ENCODE data around the gene GPR78. TPM values are rescaled to one million over a fixed set of nuclear protein-coding genes. Genes with fewer than 3 reads are reported as not detected.

GPR78 gene
- total RNA-seq, 2 donors from 2014 or later, result 3.7 to 8.1 TPM

- Histone ChIP-seq H3K4me1 (ENCODE audit: control insufficient read depth, insufficient read depth, low read length) (no peaks in the 10 kb centered on the region), H3K9ac (ENCODE audit: extremely low read depth, low read length, poor library complexity, severe bottlenecking) (no peak overlapping the region)
- DNase-seq, result no peak
These were observed 25.1 kb downstream of the GPR78 start for GRCh38 chr4:8605289-8605688.

GRCh38 chr4:8606476-8606875, 26.3 kb downstream of the GPR78 start:
- H3K27ac Mint-ChIP-seq, result no peak overlapping the region
- peaks cover 2% of the 10 kb centered on the region for H3K27me3 Mint-ChIP-seq (ENCODE audit: insufficient read depth)
- no peak overlapping the region for H3K4me3 Mint-ChIP-seq
- H3K4me1 ChIP-seq (ENCODE audit: control insufficient read depth, insufficient read depth, low read length), result no peaks in the 10 kb centered on the region
- H3K9me3 ChIP-seq (ENCODE audit: control insufficient read depth, low read length), result no peaks in the 10 kb centered on the region
- no peaks in the 10 kb centered on the region for H3K36me3 Mint-ChIP-seq (ENCODE audit: low read depth)
- H3K27me3 ChIP-seq (ENCODE audit: control insufficient read depth, insufficient read depth, low read length, poor library complexity, severe bottlenecking), result no peaks in the 10 kb centered on the region
- H3K4me1 Mint-ChIP-seq, result no peaks in the 10 kb centered on the region
- TF ChIP-seq CTCF (conservative IDR thresholded peaks at IDR 0.05), result no peak
- peaks cover 12% of the 10 kb centered on the region for H3K36me3 ChIP-seq (ENCODE audit: control insufficient read depth, insufficient read depth, low read length)
- H3K4me3 ChIP-seq (ENCODE audit: low read length), result no peak overlapping the region
- no peak overlapping the region for H3K27ac ChIP-seq (ENCODE audit: low read depth, low read length)
- DNase-seq, result no peak
- no peak overlapping the region for H3K9ac ChIP-seq (ENCODE audit: extremely low read depth, low read length, poor library complexity, severe bottlenecking)
- no peaks in the 10 kb centered on the region for H3K9me3 Mint-ChIP-seq
- WGBS, 2 experiments (ENCODE audit: insufficient coverage in 1 of 2, insufficient read length in 1 of 2), result 93 to 96% methylated on average over 24 to 26 of the region's 26 CpGs

More at GRCh38 chr4:8605289-8605688, 25.1 kb downstream of the GPR78 start:
- 95 to 100% methylated on average over 1 of the region's 1 CpG for WGBS, 2 experiments (ENCODE audit: insufficient coverage in 1 of 2, insufficient read length in 1 of 2)
- Mint-ChIP-seq H3K4me3 (no peak overlapping the region), H3K4me1 (no peaks in the 10 kb centered on the region), H3K9me3 (no peaks in the 10 kb centered on the region), H3K27me3 (ENCODE audit: insufficient read depth) (peaks cover 2% of the 10 kb centered on the region), H3K36me3 (ENCODE audit: low read depth) (no peaks in the 10 kb centered on the region), H3K27ac (no peak overlapping the region)
- Histone ChIP-seq H3K27ac (ENCODE audit: low read depth, low read length) (no peak overlapping the region), H3K9me3 (ENCODE audit: control insufficient read depth, low read length) (no peaks in the 10 kb centered on the region), H3K4me3 (ENCODE audit: low read length) (no peak overlapping the region), H3K36me3 (ENCODE audit: control insufficient read depth, insufficient read depth, low read length) (peaks cover 12% of the 10 kb centered on the region), H3K27me3 (ENCODE audit: control insufficient read depth, insufficient read depth, low read length, poor library complexity, severe bottlenecking) (no peaks in the 10 kb centered on the region)
- no peak for TF ChIP-seq CTCF (conservative IDR thresholded peaks at IDR 0.05)

GRCh38 chr4:8606966-8607365, 26.8 kb downstream of the GPR78 start:
- peaks cover 2% of the 10 kb centered on the region for H3K27me3 Mint-ChIP-seq (ENCODE audit: insufficient read depth)
- Histone ChIP-seq H3K4me1 (ENCODE audit: control insufficient read depth, insufficient read depth, low read length) (no peaks in the 10 kb centered on the region), H3K9ac (ENCODE audit: extremely low read depth, low read length, poor library complexity, severe bottlenecking) (no peak overlapping the region), H3K27me3 (ENCODE audit: control insufficient read depth, insufficient read depth, low read length, poor library complexity, severe bottlenecking) (no peaks in the 10 kb centered on the region), H3K27ac (ENCODE audit: low read depth, low read length) (no peak overlapping the region), H3K4me3 (ENCODE audit: low read length) (no peak overlapping the region), H3K9me3 (ENCODE audit: control insufficient read depth, low read length) (no peaks in the 10 kb centered on the region), H3K36me3 (ENCODE audit: control insufficient read depth, insufficient read depth, low read length) (peaks cover 12% of the 10 kb centered on the region)
- WGBS, 2 experiments (ENCODE audit: insufficient coverage in 1 of 2, insufficient read length in 1 of 2), result 86 to 95% methylated on average over 5 to 10 of the region's 10 CpGs
- no peaks in the 10 kb centered on the region for H3K9me3 Mint-ChIP-seq
- no peaks in the 10 kb centered on the region for H3K4me1 Mint-ChIP-seq
- no peak for DNase-seq
- H3K36me3 Mint-ChIP-seq (ENCODE audit: low read depth), result peaks cover 3% of the 10 kb centered on the region
- no peak overlapping the region for H3K27ac Mint-ChIP-seq
- no peak overlapping the region for H3K4me3 Mint-ChIP-seq
- no peak for TF ChIP-seq CTCF (conservative IDR thresholded peaks at IDR 0.05)

Measured in endodermal cell (in vitro differentiated cells).